Loucy (cell line): ENCODE measurements around the gene HRH2.
"Not testable (repeated sequence)": the region's sequence is repeated elsewhere in the genome, so short reads cannot be mapped to it uniquely, and the experiment has no call there.

ENCODE experiments used
- H2AFZ ChIP-seq: fragments of 200-600 bp; sonication (generic); 2 replicates; pipeline ENCODE4 v1.6.0; 2016; ENCODE audit warnings: antibody characterized with exemption, mild to moderate bottlenecking, low read length, moderate library complexity
- H3F3A ChIP-seq: fragments of 200-600 bp; 2 replicates; pipeline ENCODE4 v1.6.0; 2016; ENCODE audit warnings: antibody characterized with exemption, low read depth, mild to moderate bottlenecking
- H3K27me3 ChIP-seq: fragments of 200-600 bp; sonication (generic); 2 replicates; pipeline ENCODE4 v1.6.1; 2014; ENCODE audit warnings: low read length, mild to moderate bottlenecking; ENCODE audit not compliant: insufficient read depth, poor library complexity, severe bottlenecking
- H3K36me3 ChIP-seq: fragments of 200-600 bp; sonication (generic); 2 replicates; pipeline ENCODE4 v1.6.1; 2016; ENCODE audit warnings: low read length; ENCODE audit not compliant: insufficient read depth
- H3K4me1 ChIP-seq: fragments of 200-600 bp; sonication (generic); 2 replicates; pipeline ENCODE4 v1.5.1; 2014; ENCODE audit warnings: low read length, mild to moderate bottlenecking; ENCODE audit not compliant: insufficient read depth, poor library complexity, severe bottlenecking
- H3K4me2 ChIP-seq: fragments of 200-600 bp; sonication (generic); 2 replicates; pipeline ENCODE4 v1.6.0; 2014; ENCODE audit warnings: antibody characterized with exemption, low read length, low read depth, mild to moderate bottlenecking; ENCODE audit not compliant: poor library complexity, severe bottlenecking
- H3K4me3 ChIP-seq: fragments of 200-600 bp; sonication (generic); 2 replicates; pipeline ENCODE4 v1.5.1; 2014; ENCODE audit warnings: low read length, mild to moderate bottlenecking, mixed read lengths; ENCODE audit not compliant: poor library complexity, severe bottlenecking
- H3K79me2 ChIP-seq: fragments of 200-600 bp; sonication (generic); 2 replicates; pipeline ENCODE4 v1.6.1; 2014; ENCODE audit warnings: low read length; ENCODE audit not compliant: insufficient read depth
- H3K9ac ChIP-seq: fragments of 200-600 bp; sonication (generic); 2 replicates; pipeline ENCODE4 v1.6.0; 2014; ENCODE audit warnings: mild to moderate bottlenecking, low read depth, low read length, moderate library complexity; ENCODE audit not compliant: poor library complexity, severe bottlenecking
- H3K9me2 ChIP-seq: fragments of 200-600 bp; sonication (generic); replicated peaks from 2 replicates; pipeline ENCODE4 v1.6.1; 2016; ENCODE audit warnings: low read depth, low read length, mixed read lengths
- H3K9me3 ChIP-seq: fragments of 200-600 bp; sonication (generic); 2 replicates; pipeline ENCODE4 v1.6.1; 2014; ENCODE audit warnings: mild to moderate bottlenecking, antibody characterized with exemption, low read length, low read depth; ENCODE audit not compliant: insufficient read depth
- H4K20me1 ChIP-seq: fragments of 200-600 bp; sonication (generic); 2 replicates; pipeline ENCODE4 v1.6.0; 2014; ENCODE audit warnings: antibody characterized with exemption, low read length, mild to moderate bottlenecking; ENCODE audit not compliant: insufficient read depth, poor library complexity, severe bottlenecking
- CTCF ChIP-seq: fragments of 200-600 bp; sonication (generic); conservative IDR thresholded peaks from 2 replicates; pipeline ENCODE4 v1.5.1; 2014; ENCODE audit warnings: mild to moderate bottlenecking, antibody characterized with exemption, low read length
- EZH2phosphoT487 ChIP-seq: fragments of 200-600 bp; IDR thresholded peaks from 2 replicates; pipeline ENCODE4 v1.6.1; 2018; ENCODE audit warnings: antibody characterized with exemption, mild to moderate bottlenecking, moderate library complexity, borderline replicate concordance

Gene HRH2

GRCh38 chr5:175646251-175646650 lies 11.6 kb upstream of the HRH2 start:
- H3K4me3 ChIP-seq: no peak overlapping the region
- H2AFZ ChIP-seq: no peak overlapping the region
- H3K27me3 ChIP-seq: no peaks in the 10 kb centered on the region

GRCh38 chr5:175649967-175650366 lies 7.9 kb upstream of the HRH2 start:
- no peaks in the 10 kb centered on the region for H3K36me3 ChIP-seq
- TF ChIP-seq EZH2phosphoT487 (no peak), CTCF (no peak)
- H3F3A ChIP-seq: 0 out of 2 replicates have a peak, but pooled peaks cover 5% of the 10 kb centered on the region
- H2AFZ ChIP-seq: no peak overlapping the region
- H3K4me1 ChIP-seq: peaks cover 30% of the 10 kb centered on the region
- H3K27me3 ChIP-seq: no peaks in the 10 kb centered on the region
- H3K9ac ChIP-seq: no peak overlapping the region
- no peaks in the 10 kb centered on the region for H4K20me1 ChIP-seq
- H3K9me3 ChIP-seq: peaks cover 11% of the 10 kb centered on the region; the same call in 1 of the 2 replicates
- H3K9me2 ChIP-seq: no peaks in the 10 kb centered on the region
- no peak overlapping the region for H3K4me3 ChIP-seq
- H3K79me2 ChIP-seq: no peaks in the 10 kb centered on the region
- no peak overlapping the region for H3K4me2 ChIP-seq

More at GRCh38 chr5:175646251-175646650, 11.6 kb upstream of the HRH2 start:
- Histone ChIP-seq H3K36me3 (no peaks in the 10 kb centered on the region), H3K4me2 (no peak overlapping the region), H3F3A (no peaks in the 10 kb centered on the region), H3K9me2 (no peaks in the 10 kb centered on the region), H3K79me2 (no peaks in the 10 kb centered on the region), H3K9me3 (peaks cover 11% of the 10 kb centered on the region; the same call in 1 of the 2 replicates), H4K20me1 (no peaks in the 10 kb centered on the region), H3K9ac (no peak overlapping the region), H3K4me1 (no peaks in the 10 kb centered on the region)
- TF ChIP-seq EZH2phosphoT487 (no peak), CTCF (no peak)

- H4K20me1 ChIP-seq, H2AFZ ChIP-seq, H3K79me2 ChIP-seq, H3K9ac ChIP-seq, H3K36me3 ChIP-seq, H3K9me2 ChIP-seq, H3F3A ChIP-seq, H3K4me2 ChIP-seq, H3K27me3 ChIP-seq, H3K4me3 ChIP-seq: not testable (repeated sequence)
- H3K4me1 ChIP-seq: peaks cover 36% of the 10 kb centered on the region
- H3K9me3 ChIP-seq: peaks cover 11% of the 10 kb centered on the region; the same call in 1 of the 2 replicates
These were observed 7.3 kb upstream of the HRH2 start for GRCh38 chr5:175650430-175651205.
